Measurements from ENCODE around the gene LAD1. TPM values are rescaled to one million over a fixed set of nuclear protein-coding genes. Genes with fewer than 3 reads are reported as not detected.

LAD1 gene
- total and polyA plus RNA-seq, 2 of the 13 experiments (the other 11 are each of a cell fraction or from before 2014, with no cell fraction given) = 10.8 to 65.6 TPM

GRCh38 chr1:201443747-201444146 lies 44.6 kb upstream of the LAD1 start:
- TF ChIP-seq ZNF276 (CRISPR knock-in tag; IDR thresholded peaks at IDR 0.05; ENCODE audit: low read depth) (no peak), ZNF33B (CRISPR knock-in tag; IDR thresholded peaks at IDR 0.05) (no peak), CEBPB (IDR thresholded peaks at IDR 0.05; ENCODE audit: borderline replicate concordance, low read depth, low read length) (no peak), ZNF230 (CRISPR knock-in tag; IDR thresholded peaks at IDR 0.05) (no peak), RAD21 (CRISPR knock-in tag; IDR thresholded peaks at IDR 0.05) (no peak), ZNF792 (CRISPR knock-in tag; IDR thresholded peaks at IDR 0.05) (no peak), E2F1 (CRISPR knock-in tag; IDR thresholded peaks at IDR 0.05) (no peak), NFE2L1 (CRISPR knock-in tag; IDR thresholded peaks at IDR 0.05; ENCODE audit: borderline replicate concordance) (no peak), ZC3H4 (CRISPR knock-in tag; IDR thresholded peaks at IDR 0.05; ENCODE audit: borderline replicate concordance) (no peak), ZSCAN22 (CRISPR knock-in tag; IDR thresholded peaks at IDR 0.05) (no peak), GLI4 (CRISPR knock-in tag; IDR thresholded peaks at IDR 0.05; ENCODE audit: borderline replicate concordance) (no peak), SSRP1 (CRISPR knock-in tag; IDR thresholded peaks at IDR 0.05) (no peak), ZNF709 (CRISPR knock-in tag; IDR thresholded peaks at IDR 0.05) (no peak)
- DNase-seq (ENCODE audit: low spot score) (no peak), ATAC-seq (no peak), FAIRE-seq (no peak)
- Histone ChIP-seq H3K4me2 (ENCODE audit: low read depth, low read length) (no peak overlapping the region), H3K36me3 (replicated peaks in 1 of 2; ENCODE audit: control insufficient read depth in 1 of 2, insufficient read depth in 2 of 2, low read length in 2 of 2) (no peaks in the 10 kb centered on the region), H3K9ac (ENCODE audit: insufficient read depth, low read depth, low read length) (no peak overlapping the region), H4K20me1 (ENCODE audit: insufficient read depth, low read length) (no peaks in the 10 kb centered on the region), H3K79me2 (ENCODE audit: insufficient read depth, low read length) (no peaks in the 10 kb centered on the region), H3K9me3 (ENCODE audit: low read length) (no peaks in the 10 kb centered on the region), H2AFZ (ENCODE audit: low read length) (no peak overlapping the region), H3K27ac (ENCODE audit: extremely low read length, insufficient read depth, low read length) (no peak overlapping the region), H3K27me3 (ENCODE audit: control insufficient read depth in 1 of 2, insufficient read depth in 2 of 2, low read length in 2 of 2) (peaks cover 0 to 9% of the 10 kb centered on the region in 2 experiments; a peak in 2 of 5 replicates), H3K4me3 (replicated peaks in 1 of 3; ENCODE audit: insufficient read depth in 1 of 3, low read depth in 2 of 3, low read length in 3 of 3) (no peak overlapping the region), H3K4me1 (ENCODE audit: insufficient read depth, low read length) (peaks cover 12% of the 10 kb centered on the region)
- ChIA-PET POLR2A (no interaction called here), CTCF (ENCODE audit: low intra/inter-chr PET ratio, low total read pairs) (no interaction called here)
- intact Hi-C loops (cut with micrococcal nuclease; ENCODE audit: unreplicated experiment) (no loop called here), in situ Hi-C loops (cut with HindIII; ENCODE audit: extremely low pct_ligation_motif_present, low pct_unique_long_range_greater_than_20kb) (no loop called here)
- no TSS peak for BruUV-seq (replicated peaks)
- WGBS (ENCODE audit: low lambda C conversion rate) = 49% methylated on average over 7 of the region's 7 CpGs

Measured in HepG2 (cell line).